ENCODE results near the gene HLA-DRA.

GRCh38 chr6:32444433-32444832, 4.7 kb downstream of the HLA-DRA start:
- no peak for TF ChIP-seq CTCF (optimal IDR thresholded peaks at IDR 0.05 in 1 of 3, IDR thresholded peaks at IDR 0.05 in 1 of 3, conservative IDR thresholded peaks at IDR 0.05 in 1 of 3; ENCODE audit: extremely low read depth in 1 of 3, insufficient read depth in 2 of 3, low read length in 3 of 3)
- no peak for TF ChIP-seq EZH2 (IDR thresholded peaks at IDR 0.05; ENCODE audit: low read length)

Measured in keratinocyte (primary cell).